NK-92 treated with Interleukin-12 subunit alpha and Interleukin-12 subunit beta, amount 100 ng/mL, for 24 hours (cell line): ENCODE measurements around the gene APAF1.
"Not testable (repeated sequence)": the region's sequence is repeated elsewhere in the genome, so short reads cannot be mapped to it uniquely, and the experiment has no call there.

Source experiments
- DNase-seq: peaks from one replicate; lab custom pipeline; 2025; lab: John Stamatoyannopoulos, UW

The APAF1 gene

GRCh38 chr12:98727196-98727595 is 82.1 kb downstream of the APAF1 start:
- DNase-seq = no peak

GRCh38 chr12:98730412-98730811 is 85.3 kb downstream of the APAF1 start:
- DNase-seq = no peak

- DNase-seq = no peak
Measured at GRCh38 chr12:98733667-98734350, 88.7 kb downstream of the APAF1 start.

- DNase-seq = no peak
Measured at GRCh38 chr12:98735821-98736220, 90.7 kb downstream of the APAF1 start.

GRCh38 chr12:98736352-98737321 is 91.5 kb downstream of the APAF1 start:
- DNase-seq = no peak

GRCh38 chr12:98737322-98737712 is 92.2 kb downstream of the APAF1 start:
- no peak for DNase-seq

- no peak for DNase-seq
Measured at GRCh38 chr12:98738002-98738401, 92.9 kb downstream of the APAF1 start.

GRCh38 chr12:98738539-98738938 is 93.4 kb downstream of the APAF1 start:
- DNase-seq = no peak

GRCh38 chr12:98740751-98741150 is 95.7 kb downstream of the APAF1 start:
- DNase-seq = no peak

GRCh38 chr12:98741196-98741555 is 96.1 kb downstream of the APAF1 start:
- DNase-seq = no peak

- no peak for DNase-seq
Measured at GRCh38 chr12:98741556-98742265, 96.6 kb downstream of the APAF1 start.

- DNase-seq = no peak
Measured at GRCh38 chr12:98743362-98743953, 98.4 kb downstream of the APAF1 start.

- no peak for DNase-seq
Measured at GRCh38 chr12:98744680-98745079, 99.6 kb downstream of the APAF1 start.

GRCh38 chr12:98745578-98746391 is 100.7 kb downstream of the APAF1 start:
- DNase-seq = no peak

GRCh38 chr12:98748463-98748862 is 103.4 kb downstream of the APAF1 start:
- DNase-seq = no peak

- DNase-seq = no peak
Measured at GRCh38 chr12:98750511-98750910, 105.4 kb downstream of the APAF1 start.

GRCh38 chr12:98751580-98752115 is 106.6 kb downstream of the APAF1 start:
- DNase-seq = no peak

- no peak for DNase-seq
Measured at GRCh38 chr12:98752726-98753125, 107.6 kb downstream of the APAF1 start.

GRCh38 chr12:98754095-98754494 is 109.0 kb downstream of the APAF1 start:
- no peak for DNase-seq

- DNase-seq = not testable (repeated sequence)
Measured at GRCh38 chr12:98755855-98756254, 110.8 kb downstream of the APAF1 start.

GRCh38 chr12:98757455-98757854 is 112.4 kb downstream of the APAF1 start:
- DNase-seq = no peak
